ENCODE data around the gene PRDM16.

- TF ChIP-seq CTCF (IDR thresholded peaks at IDR 0.05; ENCODE audit: insufficient read depth, low read depth, low read length), result no peak
- TF ChIP-seq EZH2 (IDR thresholded peaks at IDR 0.05; ENCODE audit: insufficient read depth, low read length), result no peak
These were observed 362.7 kb downstream of the PRDM16 start for GRCh38 chr1:3431686-3432085.

Measured in astrocyte (in vitro differentiated cells and primary cell).